H9 (cell line): Measurements from ENCODE around the gene NDUFV2. TPM values are rescaled to one million over a fixed set of nuclear protein-coding genes. Genes with fewer than 3 reads are reported as not detected.

Experiments
- DNase-seq: peaks from one replicate; pipeline ENCODE4 v3.0.0-alpha.2; 2017
- H2AFZ ChIP-seq: one replicate; pipeline ENCODE4 v1.6.1; 2013; ENCODE audit warnings: mild to moderate bottlenecking, low read length, control low read depth, moderate library complexity
- H2AK5ac ChIP-seq: 2 replicates; pipeline ENCODE4 v1.6.1; 2013; ENCODE audit warnings: low read length, control low read depth, mixed read lengths; ENCODE audit not compliant: insufficient read length
- H2BK120ac ChIP-seq: one replicate; pipeline ENCODE4 v1.6.1; 2013; ENCODE audit warnings: low read depth, mild to moderate bottlenecking, low read length, control low read depth, inconsistent platforms; ENCODE audit not compliant: poor library complexity, severe bottlenecking
- H2BK12ac ChIP-seq: 2 replicates; pipeline ENCODE4 v1.6.1; 2013; ENCODE audit warnings: low read length, control low read depth, mixed read lengths, low read depth; ENCODE audit not compliant: insufficient read length
- H2BK15ac ChIP-seq: 2 replicates; pipeline ENCODE4 v1.6.1; 2013; ENCODE audit warnings: low read depth, low read length, control low read depth
- H2BK20ac ChIP-seq: one replicate; pipeline ENCODE4 v1.6.1; 2013; ENCODE audit warnings: low read depth, mild to moderate bottlenecking, low read length, control low read depth, inconsistent platforms; ENCODE audit not compliant: poor library complexity, severe bottlenecking
- H2BK5ac ChIP-seq: 2 replicates; pipeline ENCODE4 v1.6.1; 2013; ENCODE audit warnings: low read length, control low read depth, mixed read lengths; ENCODE audit not compliant: insufficient read length
- H3K14ac ChIP-seq: 2 replicates; pipeline ENCODE4 v1.6.1; 2013; ENCODE audit warnings: low read length, control low read depth; ENCODE audit not compliant: insufficient read depth
- H3K18ac ChIP-seq: 2 replicates; pipeline ENCODE4 v1.6.1; 2013; ENCODE audit warnings: low read depth, mild to moderate bottlenecking, mixed read lengths, low read length, control low read depth; ENCODE audit not compliant: insufficient read length
- H3K23ac ChIP-seq: 2 replicates; pipeline ENCODE4 v1.6.1; 2013; ENCODE audit warnings: low read length, control low read depth, mixed read lengths, low read depth; ENCODE audit not compliant: insufficient read length
- H3K23me2 ChIP-seq: 2 replicates; pipeline ENCODE4 v1.6.1; 2013; ENCODE audit warnings: low read depth, mild to moderate bottlenecking, mixed read lengths, low read length, control low read depth; ENCODE audit not compliant: insufficient read length, poor library complexity, severe bottlenecking
- H3K27ac ChIP-seq: 2 replicates; pipeline ENCODE4 v1.5.1; 2013; ENCODE audit warnings: low read length, control low read depth, mixed read lengths, low read depth; ENCODE audit not compliant: insufficient read length
- H3K27me3 ChIP-seq: 2 replicates; pipeline ENCODE4 v1.6.1; 2013; ENCODE audit warnings: low read length, control low read depth, inconsistent platforms; ENCODE audit not compliant: insufficient read depth
- H3K4ac ChIP-seq: 2 replicates; pipeline ENCODE4 v1.6.1; 2013; ENCODE audit warnings: low read depth, mild to moderate bottlenecking, control low read depth, inconsistent platforms, low read length, moderate library complexity
- H3K4me1 ChIP-seq: 2 replicates; pipeline ENCODE4 v1.6.1; 2013; ENCODE audit warnings: low read length, control low read depth, inconsistent platforms; ENCODE audit not compliant: insufficient read depth
- H3K4me2 ChIP-seq: 2 replicates; pipeline ENCODE4 v1.6.1; 2013; ENCODE audit warnings: low read length, control low read depth, mixed read lengths; ENCODE audit not compliant: insufficient read length, insufficient read depth
- H3K56ac ChIP-seq: 2 replicates; pipeline ENCODE4 v1.6.1; 2013; ENCODE audit warnings: low read depth, mild to moderate bottlenecking, mixed read lengths, low read length, control low read depth; ENCODE audit not compliant: insufficient read length
- H3K79me1 ChIP-seq: 2 replicates; pipeline ENCODE4 v1.6.1; 2013; ENCODE audit warnings: low read depth, mild to moderate bottlenecking, moderate library complexity, low read length, control low read depth, inconsistent platforms; ENCODE audit not compliant: insufficient read depth, poor library complexity, severe bottlenecking
- H3K79me2 ChIP-seq: 2 replicates; pipeline ENCODE4 v1.6.1; 2013; ENCODE audit warnings: low read length, control low read depth, inconsistent platforms; ENCODE audit not compliant: insufficient read depth
- H3K9ac ChIP-seq: 2 replicates; pipeline ENCODE4 v1.6.1; 2013; ENCODE audit warnings: low read length, control low read depth, mixed read lengths; ENCODE audit not compliant: insufficient read length; ENCODE audit errors: extremely low read depth
- H3K9me3 ChIP-seq: one replicate; pipeline ENCODE4 v1.6.1; 2013; ENCODE audit warnings: low read depth, low read length, inconsistent platforms; ENCODE audit not compliant: control insufficient read depth
- H3T11ph ChIP-seq: one replicate; pipeline ENCODE4 v1.6.1; 2013; ENCODE audit warnings: mild to moderate bottlenecking, low read length, control low read depth, inconsistent platforms
- H4K20me1 ChIP-seq: one replicate; pipeline ENCODE4 v1.6.1; 2013; ENCODE audit not compliant: control insufficient read depth, insufficient read length, insufficient read depth
- H4K5ac ChIP-seq: 2 replicates; pipeline ENCODE4 v1.6.1; 2013; ENCODE audit warnings: low read depth, mild to moderate bottlenecking, mixed read lengths, low read length, control low read depth; ENCODE audit not compliant: insufficient read length
- H4K8ac ChIP-seq: replicated peaks from 2 replicates; pipeline ENCODE4 v1.6.1; 2013; ENCODE audit warnings: low read length, control low read depth, mixed read lengths, low read depth; ENCODE audit not compliant: insufficient read length
- H4K91ac ChIP-seq: 2 replicates; pipeline ENCODE4 v1.6.1; 2013; ENCODE audit warnings: low read depth, mild to moderate bottlenecking, moderate library complexity, mixed read lengths, low read length, control low read depth; ENCODE audit not compliant: insufficient read length
- H3K27ac Mint-ChIP-seq, 3 experiments: 2 replicates in 2 of 3; 3 replicates in 1 of 3; pipeline ENCODE4 v1.8.0; 2020 to 2021; ENCODE audit warnings: mixed read lengths in 3 of 3, mild to moderate bottlenecking in 1 of 3, moderate library complexity in 1 of 3
- H3K27me3 Mint-ChIP-seq: 2 replicates; pipeline ENCODE4 v1.8.0; 2021; ENCODE audit warnings: low read depth, mild to moderate bottlenecking, moderate library complexity, mixed read lengths
- H3K36me3 Mint-ChIP-seq, 3 experiments: 2 replicates in 2 of 3; 3 replicates in 1 of 3; pipeline ENCODE4 v1.8.0; 2020 to 2021; ENCODE audit warnings: low read depth in 3 of 3, mixed read lengths in 3 of 3; ENCODE audit not compliant: insufficient read depth in 1 of 3
- H3K4me1 Mint-ChIP-seq, 2 experiments: 2 replicates each; pipeline ENCODE4 v1.8.0; 2020; ENCODE audit warnings: mixed read lengths in 2 of 2
- H3K4me3 Mint-ChIP-seq, 2 experiments: 2 replicates in 1 of 2; 3 replicates in 1 of 2; pipeline ENCODE4 v1.8.0; 2020 to 2021; ENCODE audit warnings: mild to moderate bottlenecking in 2 of 2, mixed read lengths in 2 of 2, moderate library complexity in 1 of 2
- H3K9me3 Mint-ChIP-seq, 2 experiments: 2 replicates in 1 of 2; 3 replicates in 1 of 2; pipeline ENCODE4 v1.8.0; 2020; ENCODE audit warnings: mild to moderate bottlenecking in 2 of 2, mixed read lengths in 2 of 2, moderate library complexity in 1 of 2
- WGBS: extraction: QIAGEN DNeasy Blood & Tissue Kit; methylation state at CpG from one replicate; pipeline ENCODE4 v1.1.7; 2013; ENCODE audit warnings: missing lambda C conversion rate, low lambda C conversion rate, mixed read lengths; ENCODE audit not compliant: insufficient read length; ENCODE audit errors: extremely low coverage; 5-methylcytosine and 5-hydroxymethylcytosine counted together
- total RNA-seq: library from RNA; stranded (reverse); gene quantifications from 2 replicates; pipeline ENCODE4 v1.2.1, GENCODE V29; 2021
- TF ChIP-seq, protein P1 (sequence below): fragments of 200-600 bp; sonication (generic); conservative IDR thresholded peaks from 3 replicates; pipeline ENCODE4 v1.8.0; 2021; ENCODE audit warnings: antibody characterized with exemption, mild to moderate bottlenecking

NDUFV2 gene
- total RNA-seq, 1 experiment from 2014 or later = 206 TPM

DNA sequence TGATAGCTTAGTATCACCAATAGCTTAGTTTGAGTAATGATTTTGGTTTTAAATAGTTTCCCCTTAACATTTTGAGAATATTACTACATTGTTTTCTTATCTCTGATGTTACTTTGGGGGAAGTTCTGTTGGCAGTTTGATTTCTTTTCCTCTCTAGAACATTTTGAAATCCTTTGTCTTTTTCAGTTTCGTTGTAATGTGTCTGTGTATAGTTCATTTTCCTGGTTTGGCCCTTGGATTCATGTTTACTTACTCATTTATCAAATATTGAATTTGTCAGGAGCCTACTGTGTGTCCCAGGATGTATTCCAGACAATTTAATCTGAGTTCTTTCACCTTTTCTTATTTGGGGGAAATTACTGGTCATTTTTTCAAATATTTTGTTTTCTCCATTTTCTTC, 50.8 kb downstream of the NDUFV2 start:
- H3K18ac ChIP-seq = no peak overlapping the region
- H2BK12ac ChIP-seq = no peak overlapping the region
- no peak overlapping the region for H3K4ac ChIP-seq
- H3K36me3 Mint-ChIP-seq = no peaks in the 10 kb centered on the region
- H3K9me3 Mint-ChIP-seq = no peaks in the 10 kb centered on the region
- H3K56ac ChIP-seq = no peak overlapping the region
- no peak overlapping the region for H2BK20ac ChIP-seq
- H2AFZ ChIP-seq = no peak overlapping the region
- no peak overlapping the region for H2BK5ac ChIP-seq
- H3K9ac ChIP-seq = no peak overlapping the region
- no peaks in the 10 kb centered on the region for H3K4me1 ChIP-seq
- H3K9me3 ChIP-seq = no peaks in the 10 kb centered on the region
- H4K8ac ChIP-seq = no peak overlapping the region
- H4K20me1 ChIP-seq = no peaks in the 10 kb centered on the region
- H2BK120ac ChIP-seq = no peak overlapping the region
- peaks cover 4 to 6% of the 10 kb centered on the region in 2 experiments for H3K4me1 Mint-ChIP-seq
- no peaks in the 10 kb centered on the region for H3K27me3 Mint-ChIP-seq
- no peaks in the 10 kb centered on the region for H3K27me3 ChIP-seq
- H3K4me2 ChIP-seq = no peak overlapping the region
- TF ChIP-seq, protein P1, sequence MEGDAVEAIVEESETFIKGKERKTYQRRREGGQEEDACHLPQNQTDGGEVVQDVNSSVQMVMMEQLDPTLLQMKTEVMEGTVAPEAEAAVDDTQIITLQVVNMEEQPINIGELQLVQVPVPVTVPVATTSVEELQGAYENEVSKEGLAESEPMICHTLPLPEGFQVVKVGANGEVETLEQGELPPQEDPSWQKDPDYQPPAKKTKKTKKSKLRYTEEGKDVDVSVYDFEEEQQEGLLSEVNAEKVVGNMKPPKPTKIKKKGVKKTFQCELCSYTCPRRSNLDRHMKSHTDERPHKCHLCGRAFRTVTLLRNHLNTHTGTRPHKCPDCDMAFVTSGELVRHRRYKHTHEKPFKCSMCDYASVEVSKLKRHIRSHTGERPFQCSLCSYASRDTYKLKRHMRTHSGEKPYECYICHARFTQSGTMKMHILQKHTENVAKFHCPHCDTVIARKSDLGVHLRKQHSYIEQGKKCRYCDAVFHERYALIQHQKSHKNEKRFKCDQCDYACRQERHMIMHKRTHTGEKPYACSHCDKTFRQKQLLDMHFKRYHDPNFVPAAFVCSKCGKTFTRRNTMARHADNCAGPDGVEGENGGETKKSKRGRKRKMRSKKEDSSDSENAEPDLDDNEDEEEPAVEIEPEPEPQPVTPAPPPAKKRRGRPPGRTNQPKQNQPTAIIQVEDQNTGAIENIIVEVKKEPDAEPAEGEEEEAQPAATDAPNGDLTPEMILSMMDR = no peak
- no peak overlapping the region for H3K27ac ChIP-seq
- H3K79me1 ChIP-seq = peaks cover 4% of the 10 kb centered on the region
- H3K23ac ChIP-seq = no peak overlapping the region
- no peak overlapping the region for H2AK5ac ChIP-seq
- DNase-seq = no peak
- H2BK15ac ChIP-seq = no peak overlapping the region
- H3K27ac Mint-ChIP-seq = no peak overlapping the region; a peak in 1 of 7 replicates
- H3K23me2 ChIP-seq = no peaks in the 10 kb centered on the region
- no peak overlapping the region for H3T11ph ChIP-seq
- WGBS = no CpG with 5 or more reads among the region's 1 CpG
- no peak overlapping the region for H3K4me3 Mint-ChIP-seq
- no peak overlapping the region for H4K91ac ChIP-seq
- H4K5ac ChIP-seq = no peak overlapping the region
- no peak overlapping the region for H3K14ac ChIP-seq
- H3K79me2 ChIP-seq = peaks cover 4% of the 10 kb centered on the region; the same call in 1 of the 2 replicates
